ENCODE data around the gene TSC22D3.

DNA sequence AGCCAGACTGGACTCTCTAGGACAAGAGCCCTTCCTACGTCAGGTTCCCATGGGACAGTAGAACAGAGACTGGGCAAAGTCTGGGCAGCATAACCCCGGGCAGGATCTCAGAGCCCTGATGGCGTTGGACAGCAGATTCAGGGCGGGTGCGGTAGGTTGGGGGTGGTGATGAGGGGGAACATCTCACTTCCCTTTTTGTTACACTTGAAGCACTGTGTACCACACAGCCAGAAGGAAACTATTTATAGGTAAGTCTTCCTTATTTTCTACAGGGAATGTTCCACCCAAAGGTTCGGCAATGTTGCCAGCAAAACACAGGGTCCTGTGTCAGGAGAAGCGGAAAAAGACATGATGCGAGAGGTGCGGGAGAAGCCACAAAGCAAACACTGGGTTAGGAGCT is 54.3 kb downstream of the TSC22D3 start:
- TF ChIP-seq, protein P1, sequence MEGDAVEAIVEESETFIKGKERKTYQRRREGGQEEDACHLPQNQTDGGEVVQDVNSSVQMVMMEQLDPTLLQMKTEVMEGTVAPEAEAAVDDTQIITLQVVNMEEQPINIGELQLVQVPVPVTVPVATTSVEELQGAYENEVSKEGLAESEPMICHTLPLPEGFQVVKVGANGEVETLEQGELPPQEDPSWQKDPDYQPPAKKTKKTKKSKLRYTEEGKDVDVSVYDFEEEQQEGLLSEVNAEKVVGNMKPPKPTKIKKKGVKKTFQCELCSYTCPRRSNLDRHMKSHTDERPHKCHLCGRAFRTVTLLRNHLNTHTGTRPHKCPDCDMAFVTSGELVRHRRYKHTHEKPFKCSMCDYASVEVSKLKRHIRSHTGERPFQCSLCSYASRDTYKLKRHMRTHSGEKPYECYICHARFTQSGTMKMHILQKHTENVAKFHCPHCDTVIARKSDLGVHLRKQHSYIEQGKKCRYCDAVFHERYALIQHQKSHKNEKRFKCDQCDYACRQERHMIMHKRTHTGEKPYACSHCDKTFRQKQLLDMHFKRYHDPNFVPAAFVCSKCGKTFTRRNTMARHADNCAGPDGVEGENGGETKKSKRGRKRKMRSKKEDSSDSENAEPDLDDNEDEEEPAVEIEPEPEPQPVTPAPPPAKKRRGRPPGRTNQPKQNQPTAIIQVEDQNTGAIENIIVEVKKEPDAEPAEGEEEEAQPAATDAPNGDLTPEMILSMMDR (IDR thresholded peaks at IDR 0.05; ENCODE audit: insufficient read depth, low read length, poor library complexity, severe bottlenecking) = no peak
- no peak for TF ChIP-seq EZH2phosphoT487 (conservative IDR thresholded peaks at IDR 0.05; ENCODE audit: low read length)

Measured in SU-DHL-6 (cell line).